Loucy (cell line): ENCODE measurements around the gene ZFHX3.

Experiments used
- H2AFZ ChIP-seq: fragments of 200-600 bp; sonication (generic); 2 replicates; pipeline ENCODE4 v1.6.0; 2016; ENCODE audit warnings: antibody characterized with exemption, mild to moderate bottlenecking, low read length, moderate library complexity
- H3F3A ChIP-seq: fragments of 200-600 bp; 2 replicates; pipeline ENCODE4 v1.6.0; 2016; ENCODE audit warnings: antibody characterized with exemption, low read depth, mild to moderate bottlenecking
- H3K27me3 ChIP-seq: fragments of 200-600 bp; sonication (generic); 2 replicates; pipeline ENCODE4 v1.6.1; 2014; ENCODE audit warnings: low read length, mild to moderate bottlenecking; ENCODE audit not compliant: insufficient read depth, poor library complexity, severe bottlenecking
- H3K36me3 ChIP-seq: fragments of 200-600 bp; sonication (generic); 2 replicates; pipeline ENCODE4 v1.6.1; 2016; ENCODE audit warnings: low read length; ENCODE audit not compliant: insufficient read depth
- H3K4me1 ChIP-seq: fragments of 200-600 bp; sonication (generic); 2 replicates; pipeline ENCODE4 v1.5.1; 2014; ENCODE audit warnings: low read length, mild to moderate bottlenecking; ENCODE audit not compliant: insufficient read depth, poor library complexity, severe bottlenecking
- H3K4me2 ChIP-seq: fragments of 200-600 bp; sonication (generic); 2 replicates; pipeline ENCODE4 v1.6.0; 2014; ENCODE audit warnings: antibody characterized with exemption, low read length, low read depth, mild to moderate bottlenecking; ENCODE audit not compliant: poor library complexity, severe bottlenecking
- H3K4me3 ChIP-seq: fragments of 200-600 bp; sonication (generic); 2 replicates; pipeline ENCODE4 v1.5.1; 2014; ENCODE audit warnings: low read length, mild to moderate bottlenecking, mixed read lengths; ENCODE audit not compliant: poor library complexity, severe bottlenecking
- H3K79me2 ChIP-seq: fragments of 200-600 bp; sonication (generic); 2 replicates; pipeline ENCODE4 v1.6.1; 2014; ENCODE audit warnings: low read length; ENCODE audit not compliant: insufficient read depth
- H3K9ac ChIP-seq: fragments of 200-600 bp; sonication (generic); 2 replicates; pipeline ENCODE4 v1.6.0; 2014; ENCODE audit warnings: mild to moderate bottlenecking, low read depth, low read length, moderate library complexity; ENCODE audit not compliant: poor library complexity, severe bottlenecking
- H3K9me2 ChIP-seq: fragments of 200-600 bp; sonication (generic); replicated peaks from 2 replicates; pipeline ENCODE4 v1.6.1; 2016; ENCODE audit warnings: low read depth, low read length, mixed read lengths
- H3K9me3 ChIP-seq: fragments of 200-600 bp; sonication (generic); 2 replicates; pipeline ENCODE4 v1.6.1; 2014; ENCODE audit warnings: mild to moderate bottlenecking, antibody characterized with exemption, low read length, low read depth; ENCODE audit not compliant: insufficient read depth
- H4K20me1 ChIP-seq: fragments of 200-600 bp; sonication (generic); 2 replicates; pipeline ENCODE4 v1.6.0; 2014; ENCODE audit warnings: antibody characterized with exemption, low read length, mild to moderate bottlenecking; ENCODE audit not compliant: insufficient read depth, poor library complexity, severe bottlenecking
- EZH2phosphoT487 ChIP-seq: fragments of 200-600 bp; IDR thresholded peaks from 2 replicates; pipeline ENCODE4 v1.6.1; 2018; ENCODE audit warnings: antibody characterized with exemption, mild to moderate bottlenecking, moderate library complexity, borderline replicate concordance
- TF ChIP-seq, protein P1 (sequence below): fragments of 200-600 bp; sonication (generic); conservative IDR thresholded peaks from 2 replicates; pipeline ENCODE4 v1.5.1; 2014; ENCODE audit warnings: mild to moderate bottlenecking, antibody characterized with exemption, low read length

Gene ZFHX3

DNA sequence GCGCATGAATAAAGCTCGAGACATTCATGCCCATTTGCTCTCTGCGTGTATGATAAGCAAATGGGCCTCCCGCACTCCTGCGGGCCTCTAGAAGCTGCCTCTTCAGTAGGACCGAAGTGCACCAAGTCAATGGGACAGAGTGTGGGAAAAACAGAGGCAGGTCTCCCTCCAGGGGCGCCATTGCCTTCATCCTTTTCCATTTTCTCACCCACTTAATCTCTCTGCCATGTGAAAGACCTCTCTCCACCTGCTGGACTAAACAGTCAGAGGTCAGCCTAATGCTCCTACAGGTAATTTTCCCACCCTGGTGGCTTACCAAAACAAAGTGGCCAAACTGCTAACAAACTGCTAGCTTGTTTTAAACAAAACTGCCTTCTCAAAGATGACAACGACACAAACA lies 210.9 kb downstream of the ZFHX3 start:
- Histone ChIP-seq H2AFZ (no peak overlapping the region), H3K9ac (no peak overlapping the region), H3K4me1 (peaks cover 28% of the 10 kb centered on the region), H3K9me3 (no peaks in the 10 kb centered on the region), H3K79me2 (no peaks in the 10 kb centered on the region), H3K27me3 (no peaks in the 10 kb centered on the region), H3K9me2 (no peaks in the 10 kb centered on the region), H4K20me1 (no peaks in the 10 kb centered on the region), H3K4me3 (no peak overlapping the region), H3F3A (no peaks in the 10 kb centered on the region), H3K4me2 (peak overlapping the region; percentile 22), H3K36me3 (no peaks in the 10 kb centered on the region)
- TF ChIP-seq, protein P1, sequence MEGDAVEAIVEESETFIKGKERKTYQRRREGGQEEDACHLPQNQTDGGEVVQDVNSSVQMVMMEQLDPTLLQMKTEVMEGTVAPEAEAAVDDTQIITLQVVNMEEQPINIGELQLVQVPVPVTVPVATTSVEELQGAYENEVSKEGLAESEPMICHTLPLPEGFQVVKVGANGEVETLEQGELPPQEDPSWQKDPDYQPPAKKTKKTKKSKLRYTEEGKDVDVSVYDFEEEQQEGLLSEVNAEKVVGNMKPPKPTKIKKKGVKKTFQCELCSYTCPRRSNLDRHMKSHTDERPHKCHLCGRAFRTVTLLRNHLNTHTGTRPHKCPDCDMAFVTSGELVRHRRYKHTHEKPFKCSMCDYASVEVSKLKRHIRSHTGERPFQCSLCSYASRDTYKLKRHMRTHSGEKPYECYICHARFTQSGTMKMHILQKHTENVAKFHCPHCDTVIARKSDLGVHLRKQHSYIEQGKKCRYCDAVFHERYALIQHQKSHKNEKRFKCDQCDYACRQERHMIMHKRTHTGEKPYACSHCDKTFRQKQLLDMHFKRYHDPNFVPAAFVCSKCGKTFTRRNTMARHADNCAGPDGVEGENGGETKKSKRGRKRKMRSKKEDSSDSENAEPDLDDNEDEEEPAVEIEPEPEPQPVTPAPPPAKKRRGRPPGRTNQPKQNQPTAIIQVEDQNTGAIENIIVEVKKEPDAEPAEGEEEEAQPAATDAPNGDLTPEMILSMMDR, result peak; percentile 42
- TF ChIP-seq EZH2phosphoT487, result no peak

DNA sequence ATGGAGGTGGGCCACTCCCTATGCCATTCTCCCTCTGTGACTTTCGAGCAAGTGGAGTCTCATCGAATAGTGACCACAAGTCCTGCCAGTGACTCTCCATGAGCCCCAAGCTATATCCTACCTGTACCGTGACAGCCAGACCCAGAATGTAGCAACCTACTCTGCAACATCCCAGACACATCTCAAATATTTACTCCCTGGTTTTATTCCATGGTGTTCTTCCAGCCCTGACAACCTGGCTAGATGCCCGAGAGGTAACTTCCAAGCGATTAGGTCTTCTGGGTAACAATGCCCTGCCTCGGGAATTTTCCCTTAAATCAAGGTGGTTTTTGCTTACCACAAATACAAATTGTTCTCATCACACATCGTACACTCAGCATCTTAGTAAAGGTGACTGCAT lies 211.7 kb downstream of the ZFHX3 start:
- TF ChIP-seq, protein P1, result no peak
- no peak for TF ChIP-seq EZH2phosphoT487
- H3K79me2 ChIP-seq, result no peaks in the 10 kb centered on the region
- H3K36me3 ChIP-seq, result no peaks in the 10 kb centered on the region
- no peak overlapping the region for H2AFZ ChIP-seq
- H4K20me1 ChIP-seq, result no peaks in the 10 kb centered on the region
- no peak overlapping the region for H3K9ac ChIP-seq
- no peaks in the 10 kb centered on the region for H3K27me3 ChIP-seq
- H3K9me3 ChIP-seq, result no peaks in the 10 kb centered on the region
- no peaks in the 10 kb centered on the region for H3F3A ChIP-seq
- H3K4me3 ChIP-seq, result no peak overlapping the region
- no peaks in the 10 kb centered on the region for H3K9me2 ChIP-seq
- peak overlapping the region; percentile 22 for H3K4me2 ChIP-seq
- peaks cover 22% of the 10 kb centered on the region for H3K4me1 ChIP-seq

DNA sequence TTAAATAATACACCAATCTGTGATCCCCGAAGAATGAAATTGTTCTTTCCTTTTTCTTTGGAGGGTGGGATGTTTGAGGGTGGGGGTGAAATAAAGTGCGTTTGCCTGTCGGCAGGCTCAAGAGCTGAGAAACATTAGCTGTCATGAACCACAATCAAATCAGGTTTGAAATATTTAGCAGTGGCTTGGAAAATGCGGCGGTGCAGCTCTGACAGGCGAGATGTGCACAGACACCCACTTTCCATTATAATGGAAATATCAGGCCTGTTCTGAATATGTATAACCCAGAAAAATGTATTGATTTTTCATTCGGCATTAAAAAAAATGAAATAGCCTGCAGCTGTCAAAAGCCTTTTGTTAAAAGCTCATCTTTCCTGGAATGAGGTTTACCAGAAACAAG lies 212.8 kb downstream of the ZFHX3 start:
- H3K9ac ChIP-seq, result no peak overlapping the region
- H3K4me1 ChIP-seq, result peaks cover 19% of the 10 kb centered on the region
- no peaks in the 10 kb centered on the region for H3K79me2 ChIP-seq
- no peaks in the 10 kb centered on the region for H3K9me2 ChIP-seq
- H4K20me1 ChIP-seq, result no peaks in the 10 kb centered on the region
- no peaks in the 10 kb centered on the region for H3K36me3 ChIP-seq
- no peaks in the 10 kb centered on the region for H3K9me3 ChIP-seq
- no peak overlapping the region for H3K4me3 ChIP-seq
- no peaks in the 10 kb centered on the region for H3K27me3 ChIP-seq
- H3F3A ChIP-seq, result no peaks in the 10 kb centered on the region
- no peak overlapping the region for H2AFZ ChIP-seq
- no peak overlapping the region for H3K4me2 ChIP-seq
- TF ChIP-seq, protein P1, result no peak
- TF ChIP-seq EZH2phosphoT487, result no peak
